ENCODE measurements around the gene HACD4.

DNA sequence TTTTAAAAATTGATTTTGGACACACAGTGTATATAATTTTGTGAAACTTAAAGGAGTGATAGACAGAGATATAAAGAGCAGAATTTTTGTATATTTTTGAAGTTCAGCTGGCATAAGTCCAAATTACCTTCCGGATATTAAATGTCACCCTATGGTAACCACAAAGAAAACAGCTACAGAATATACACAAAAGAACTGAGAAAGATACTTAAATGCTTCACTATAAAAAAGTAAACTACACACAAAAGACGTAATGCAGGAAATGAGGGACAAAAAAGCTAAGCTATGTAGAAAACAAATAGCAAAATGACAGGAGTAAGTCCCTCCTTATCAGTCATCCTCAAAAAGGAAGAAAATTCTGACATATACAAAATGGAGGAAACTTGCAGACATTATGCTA, 29.4 kb downstream of the HACD4 start:
- TF ChIP-seq, protein P1, sequence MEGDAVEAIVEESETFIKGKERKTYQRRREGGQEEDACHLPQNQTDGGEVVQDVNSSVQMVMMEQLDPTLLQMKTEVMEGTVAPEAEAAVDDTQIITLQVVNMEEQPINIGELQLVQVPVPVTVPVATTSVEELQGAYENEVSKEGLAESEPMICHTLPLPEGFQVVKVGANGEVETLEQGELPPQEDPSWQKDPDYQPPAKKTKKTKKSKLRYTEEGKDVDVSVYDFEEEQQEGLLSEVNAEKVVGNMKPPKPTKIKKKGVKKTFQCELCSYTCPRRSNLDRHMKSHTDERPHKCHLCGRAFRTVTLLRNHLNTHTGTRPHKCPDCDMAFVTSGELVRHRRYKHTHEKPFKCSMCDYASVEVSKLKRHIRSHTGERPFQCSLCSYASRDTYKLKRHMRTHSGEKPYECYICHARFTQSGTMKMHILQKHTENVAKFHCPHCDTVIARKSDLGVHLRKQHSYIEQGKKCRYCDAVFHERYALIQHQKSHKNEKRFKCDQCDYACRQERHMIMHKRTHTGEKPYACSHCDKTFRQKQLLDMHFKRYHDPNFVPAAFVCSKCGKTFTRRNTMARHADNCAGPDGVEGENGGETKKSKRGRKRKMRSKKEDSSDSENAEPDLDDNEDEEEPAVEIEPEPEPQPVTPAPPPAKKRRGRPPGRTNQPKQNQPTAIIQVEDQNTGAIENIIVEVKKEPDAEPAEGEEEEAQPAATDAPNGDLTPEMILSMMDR (IDR thresholded peaks at IDR 0.05): no peak
- no peak for TF ChIP-seq EP300 (IDR thresholded peaks at IDR 0.05)

Data from tibial nerve (tissue), 4 donors.